GM10266 (cell line): ENCODE measurements around the gene JARID2.

Experiments used
- DNase-seq: peaks from one replicate; pipeline ENCODE4 v3.0.0; 2012; ENCODE audit errors: extremely low spot score
- TF ChIP-seq, protein P1 (sequence below): IDR thresholded peaks from 2 replicates; pipeline ENCODE4 v1.5.1; 2012; ENCODE audit warnings: mild to moderate bottlenecking, low read depth; ENCODE audit not compliant: control insufficient read depth, insufficient read depth; ENCODE audit errors: missing control alignments

JARID2 gene

DNA sequence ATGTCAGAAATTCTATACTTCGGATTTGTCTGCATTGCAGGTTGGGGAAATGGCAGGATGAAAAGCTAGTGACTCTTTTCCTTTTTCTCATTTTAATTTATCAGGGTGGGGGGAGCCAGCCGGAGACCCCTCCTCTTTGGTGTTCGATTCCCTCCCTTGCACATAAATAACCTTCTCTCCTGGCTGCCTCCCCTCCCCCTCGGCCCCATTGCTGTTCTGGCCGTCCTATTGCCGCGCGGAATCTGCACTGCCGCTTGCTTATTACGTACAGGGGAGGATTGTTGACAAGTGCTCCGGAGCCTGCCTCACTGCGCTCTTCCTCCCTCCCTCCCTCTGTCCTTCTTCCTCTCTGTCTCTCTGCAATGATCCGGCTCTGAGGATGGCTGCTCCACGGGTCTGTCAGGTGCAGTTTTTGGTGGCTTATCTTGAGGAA, 154.7 kb downstream of the JARID2 start:
- no peak for DNase-seq

DNA sequence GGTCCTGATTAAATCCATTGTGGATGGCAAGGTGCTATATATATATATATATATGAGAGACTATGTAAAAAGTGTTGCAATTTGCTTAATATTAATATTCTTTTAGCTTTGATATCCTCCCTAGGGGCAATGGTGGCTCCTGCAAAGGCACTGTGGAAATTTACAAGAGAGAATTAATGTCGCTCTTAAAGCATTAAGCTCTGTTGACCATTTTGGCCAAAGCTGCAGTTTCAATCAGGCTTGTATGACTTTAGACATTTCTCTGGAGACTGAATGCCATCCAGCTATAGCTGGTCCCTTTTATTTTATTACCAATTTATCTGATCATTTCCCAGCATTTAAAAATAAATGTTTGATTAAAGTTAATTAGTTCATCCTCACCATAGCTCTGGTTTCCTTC, 155.3 kb downstream of the JARID2 start:
- TF ChIP-seq, protein P1, sequence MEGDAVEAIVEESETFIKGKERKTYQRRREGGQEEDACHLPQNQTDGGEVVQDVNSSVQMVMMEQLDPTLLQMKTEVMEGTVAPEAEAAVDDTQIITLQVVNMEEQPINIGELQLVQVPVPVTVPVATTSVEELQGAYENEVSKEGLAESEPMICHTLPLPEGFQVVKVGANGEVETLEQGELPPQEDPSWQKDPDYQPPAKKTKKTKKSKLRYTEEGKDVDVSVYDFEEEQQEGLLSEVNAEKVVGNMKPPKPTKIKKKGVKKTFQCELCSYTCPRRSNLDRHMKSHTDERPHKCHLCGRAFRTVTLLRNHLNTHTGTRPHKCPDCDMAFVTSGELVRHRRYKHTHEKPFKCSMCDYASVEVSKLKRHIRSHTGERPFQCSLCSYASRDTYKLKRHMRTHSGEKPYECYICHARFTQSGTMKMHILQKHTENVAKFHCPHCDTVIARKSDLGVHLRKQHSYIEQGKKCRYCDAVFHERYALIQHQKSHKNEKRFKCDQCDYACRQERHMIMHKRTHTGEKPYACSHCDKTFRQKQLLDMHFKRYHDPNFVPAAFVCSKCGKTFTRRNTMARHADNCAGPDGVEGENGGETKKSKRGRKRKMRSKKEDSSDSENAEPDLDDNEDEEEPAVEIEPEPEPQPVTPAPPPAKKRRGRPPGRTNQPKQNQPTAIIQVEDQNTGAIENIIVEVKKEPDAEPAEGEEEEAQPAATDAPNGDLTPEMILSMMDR, result no peak
- no peak for DNase-seq

More for the DNA sequence above, 154.7 kb downstream of the JARID2 start:
- TF ChIP-seq, protein P1, result no peak

DNA sequence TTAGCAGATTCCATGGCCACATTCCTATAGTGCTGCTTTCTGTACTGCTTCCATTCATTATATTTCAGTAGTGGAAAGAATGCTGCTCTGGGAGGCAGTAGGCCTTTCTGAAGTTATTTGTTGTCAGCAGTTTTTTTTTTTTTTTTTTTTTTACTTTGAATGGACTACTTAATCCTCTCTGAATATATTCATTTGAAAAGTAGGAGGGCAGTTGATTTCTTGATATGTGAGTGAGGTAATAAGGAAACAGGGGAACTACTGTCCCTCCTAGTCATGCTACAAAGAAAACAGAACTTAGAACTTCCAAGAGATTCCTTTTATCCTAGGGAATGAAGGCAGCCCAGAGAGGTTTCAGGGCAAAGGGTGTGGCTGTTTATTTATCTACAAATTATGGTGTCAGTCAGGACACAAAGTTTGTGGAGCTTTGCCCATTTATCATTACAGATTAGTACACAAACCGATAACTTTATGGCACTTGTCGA, 155.9 kb downstream of the JARID2 start:
- TF ChIP-seq, protein P1, result no peak
- DNase-seq, result no peak

DNA sequence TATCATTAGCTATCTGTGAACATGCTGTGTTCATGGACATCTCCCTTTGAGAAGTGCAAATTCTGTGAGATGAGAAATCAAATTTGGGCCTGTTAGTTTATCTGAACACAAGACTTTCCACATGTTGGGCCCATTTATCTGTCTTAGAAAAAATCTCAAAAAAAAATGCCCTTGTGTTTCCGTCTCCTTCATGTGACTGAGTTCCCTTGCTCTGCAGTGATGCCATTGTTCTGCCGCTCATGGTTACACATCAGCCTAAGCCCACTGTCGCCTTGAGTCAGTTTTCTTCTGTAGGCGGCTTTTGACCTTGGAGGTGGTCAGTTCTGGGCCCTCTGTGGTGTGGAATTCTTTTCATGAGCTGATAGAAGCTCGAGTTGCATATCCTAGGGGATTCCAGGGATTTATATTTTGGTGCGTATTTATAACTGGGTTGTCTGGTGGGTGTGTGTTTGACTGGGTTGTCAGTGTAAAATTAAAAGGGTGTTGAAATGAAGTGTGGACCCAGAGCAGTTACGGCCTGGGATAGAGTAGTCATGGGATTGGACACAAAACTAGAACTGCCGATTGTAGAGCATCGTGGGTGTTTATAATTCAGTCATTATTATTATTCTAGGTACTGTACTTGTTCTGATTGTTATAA, 156.7 kb downstream of the JARID2 start:
- DNase-seq, result no peak
- TF ChIP-seq, protein P1, result no peak

DNA sequence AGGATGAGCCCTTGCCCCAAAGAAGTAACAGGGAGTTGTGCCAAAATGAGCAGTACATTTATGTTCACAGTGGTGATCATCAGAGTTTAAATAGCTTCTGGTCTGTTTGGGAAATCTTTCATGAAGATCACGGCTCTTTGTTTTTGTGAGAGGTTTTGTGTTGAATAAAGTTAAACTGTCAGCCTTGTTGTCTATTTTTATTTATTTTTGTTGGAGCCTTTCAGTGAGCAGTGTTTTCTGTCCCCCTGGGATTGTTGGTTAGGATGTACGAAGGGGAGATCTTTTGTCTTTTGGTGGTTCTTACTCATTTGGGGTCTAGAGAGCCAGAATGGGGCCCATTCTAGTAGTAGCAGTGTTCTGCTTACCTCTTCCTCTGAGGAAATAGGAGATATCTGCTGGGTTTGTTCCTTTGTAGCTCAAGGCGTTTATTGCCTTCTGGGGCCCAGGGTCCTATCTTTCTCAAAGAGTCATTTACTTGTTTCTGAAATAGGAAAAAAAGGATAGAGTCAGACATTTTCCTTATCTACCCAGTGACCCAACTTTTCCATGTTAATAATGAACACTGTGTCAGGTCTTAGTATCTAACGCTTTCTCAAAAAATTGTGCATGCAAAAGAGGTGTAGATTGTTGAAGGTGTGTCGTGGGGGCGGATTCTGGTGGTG, 157.4 kb downstream of the JARID2 start:
- no peak for DNase-seq
- TF ChIP-seq, protein P1, result no peak

DNA sequence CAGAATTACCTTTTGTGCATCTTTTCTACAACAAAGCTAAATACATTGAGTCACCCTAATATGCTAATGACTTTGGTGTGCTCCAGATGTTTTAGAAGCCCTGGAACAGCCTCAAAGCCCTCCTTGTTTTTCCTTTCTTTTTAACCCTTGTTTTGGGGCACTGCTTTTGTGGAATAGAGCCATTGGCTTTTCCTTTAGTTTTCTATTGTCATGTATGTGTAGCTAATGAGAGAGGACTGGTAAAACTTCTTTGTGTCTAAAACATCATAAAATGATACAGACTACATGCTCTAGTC, 158.8 kb downstream of the JARID2 start:
- no peak for DNase-seq
- TF ChIP-seq, protein P1, result no peak
